D721Med (cell line): Measurements from ENCODE around the gene KCNT1.

Experiments used
- DNase-seq: peaks from one replicate; pipeline ENCODE4 v3.0.0; 2011; ENCODE audit warnings: low spot score; ENCODE audit not compliant: insufficient read length
- FAIRE-seq: peaks from 2 replicates; lab custom pipeline; 2011; peaks lifted over from hg19 to GRCh38; lab: Jason Lieb, UNC
- CTCF ChIP-seq: IDR thresholded peaks from 2 replicates; pipeline ENCODE4 v1.5.1; 2012; ENCODE audit warnings: mild to moderate bottlenecking, control low read depth; ENCODE audit not compliant: insufficient read depth; ENCODE audit errors: missing control alignments

Gene KCNT1

GRCh38 chr9:135698767-135699166 is 3.2 kb upstream of the KCNT1 start:
- no peak for FAIRE-seq
- DNase-seq, result no peak
- no peak for TF ChIP-seq CTCF

GRCh38 chr9:135699440-135699839 is 2.5 kb upstream of the KCNT1 start, which contains the start of gene SOHLH1:
Gene SOHLH1 (minus strand): TSS chr9:135699481. CDS start chr9:135699467, 14 bp downstream.
- TF ChIP-seq CTCF, result no peak
- DNase-seq (no peak), FAIRE-seq (no peak)

GRCh38 chr9:135700525-135700924 is 1.5 kb upstream of the KCNT1 start:
- TF ChIP-seq CTCF, result no peak
- no peak for FAIRE-seq
- no peak for DNase-seq

GRCh38 chr9:135701067-135701958 is 672 bp upstream of the KCNT1 start:
- no peak for DNase-seq
- TF ChIP-seq CTCF, result no peak
- no peak for FAIRE-seq

- TF ChIP-seq CTCF, result no peak
- FAIRE-seq, result no peak
- DNase-seq, result no peak
Observed at GRCh38 chr9:135703726-135704125, 1.7 kb downstream of the KCNT1 start.

GRCh38 chr9:135704483-135704882 is 2.5 kb downstream of the KCNT1 start:
- FAIRE-seq (no peak), DNase-seq (no peak)
- TF ChIP-seq CTCF, result no peak

GRCh38 chr9:135705376-135705775 is 3.4 kb downstream of the KCNT1 start:
- FAIRE-seq (no peak), DNase-seq (no peak)
- TF ChIP-seq CTCF, result no peak
